DOHH2 (cell line): ENCODE measurements around the gene EXOC8.

Experiments used
- EZH2phosphoT487 ChIP-seq: fragments of 200-600 bp; sonication (generic); IDR thresholded peaks from 2 replicates; pipeline ENCODE4 v1.6.1; 2017; ENCODE audit warnings: borderline replicate concordance, mild to moderate bottlenecking, antibody characterized with exemption, low read length, moderate library complexity, mixed read lengths
- TF ChIP-seq, protein P1 (sequence below): fragments of 200-600 bp; sonication (generic); IDR thresholded peaks from one replicate; pipeline ENCODE4 v1.5.1; 2014; ENCODE audit warnings: antibody characterized with exemption, mild to moderate bottlenecking, low read depth, low read length; ENCODE audit not compliant: poor library complexity, severe bottlenecking

DNA sequence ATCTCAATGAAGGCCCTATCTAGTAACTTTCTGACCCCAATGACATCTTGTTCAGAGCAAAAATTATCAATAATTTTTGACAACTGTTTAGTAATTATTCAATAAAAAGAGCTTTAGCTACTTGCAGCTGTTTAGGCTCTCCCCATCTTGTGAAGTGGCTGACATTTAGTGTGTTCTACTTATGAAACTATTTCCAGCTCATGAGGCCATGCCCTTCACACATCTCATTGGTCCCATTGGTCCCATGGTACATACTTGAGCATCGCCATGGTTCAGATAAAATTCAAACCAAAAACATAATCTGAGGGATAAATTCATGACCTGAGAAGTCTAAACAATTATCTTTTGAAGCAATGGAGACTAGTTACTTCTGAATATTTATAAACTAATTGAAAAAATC lies 24.7 kb upstream of the EXOC8 start:
- TF ChIP-seq, protein P1, sequence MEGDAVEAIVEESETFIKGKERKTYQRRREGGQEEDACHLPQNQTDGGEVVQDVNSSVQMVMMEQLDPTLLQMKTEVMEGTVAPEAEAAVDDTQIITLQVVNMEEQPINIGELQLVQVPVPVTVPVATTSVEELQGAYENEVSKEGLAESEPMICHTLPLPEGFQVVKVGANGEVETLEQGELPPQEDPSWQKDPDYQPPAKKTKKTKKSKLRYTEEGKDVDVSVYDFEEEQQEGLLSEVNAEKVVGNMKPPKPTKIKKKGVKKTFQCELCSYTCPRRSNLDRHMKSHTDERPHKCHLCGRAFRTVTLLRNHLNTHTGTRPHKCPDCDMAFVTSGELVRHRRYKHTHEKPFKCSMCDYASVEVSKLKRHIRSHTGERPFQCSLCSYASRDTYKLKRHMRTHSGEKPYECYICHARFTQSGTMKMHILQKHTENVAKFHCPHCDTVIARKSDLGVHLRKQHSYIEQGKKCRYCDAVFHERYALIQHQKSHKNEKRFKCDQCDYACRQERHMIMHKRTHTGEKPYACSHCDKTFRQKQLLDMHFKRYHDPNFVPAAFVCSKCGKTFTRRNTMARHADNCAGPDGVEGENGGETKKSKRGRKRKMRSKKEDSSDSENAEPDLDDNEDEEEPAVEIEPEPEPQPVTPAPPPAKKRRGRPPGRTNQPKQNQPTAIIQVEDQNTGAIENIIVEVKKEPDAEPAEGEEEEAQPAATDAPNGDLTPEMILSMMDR, result no peak
- no peak for TF ChIP-seq EZH2phosphoT487
